Hippocampal formation (tissue), 2 donors: ENCODE data around the gene FIGNL1.

Source experiments
- DNase-seq, 2 donors: peaks; one replicate each; lab custom pipeline; 2025; lab: John Stamatoyannopoulos, UW

FIGNL1 gene

GRCh38 chr7:50427518-50427917, 22.6 kb downstream of the FIGNL1 start:
- no peak for DNase-seq

GRCh38 chr7:50426280-50427045, 23.7 kb downstream of the FIGNL1 start:
- DNase-seq: no peak

GRCh38 chr7:50425318-50425717, 24.8 kb downstream of the FIGNL1 start:
- DNase-seq: no peak

- no peak for DNase-seq
Measured at GRCh38 chr7:50423860-50424259, 26.3 kb downstream of the FIGNL1 start.

- no peak for DNase-seq
Measured at GRCh38 chr7:50422858-50423257, 27.3 kb downstream of the FIGNL1 start.

GRCh38 chr7:50421043-50421442, 29.1 kb downstream of the FIGNL1 start:
- DNase-seq: no peak

- DNase-seq: no peak
Measured at GRCh38 chr7:50418526-50419290, 31.4 kb downstream of the FIGNL1 start.

GRCh38 chr7:50418086-50418515, 32.0 kb downstream of the FIGNL1 start:
- peak; percentile 49 to 59 for DNase-seq

GRCh38 chr7:50416527-50417182, 33.5 kb downstream of the FIGNL1 start:
- DNase-seq: no peak

- no peak for DNase-seq
Measured at GRCh38 chr7:50415844-50416364, 34.2 kb downstream of the FIGNL1 start.

- no peak for DNase-seq
Measured at GRCh38 chr7:50413561-50413960, 36.6 kb downstream of the FIGNL1 start.

GRCh38 chr7:50412973-50413372, 37.2 kb downstream of the FIGNL1 start:
- no peak for DNase-seq

- DNase-seq: no peak
Measured at GRCh38 chr7:50411332-50411731, 38.8 kb downstream of the FIGNL1 start.

GRCh38 chr7:50409856-50410745, 40.0 kb downstream of the FIGNL1 start:
- DNase-seq: no peak

GRCh38 chr7:50406935-50407334, 43.2 kb downstream of the FIGNL1 start:
- no peak for DNase-seq

GRCh38 chr7:50405221-50405620, 44.9 kb downstream of the FIGNL1 start:
- DNase-seq: no peak

GRCh38 chr7:50404392-50404791, 45.8 kb downstream of the FIGNL1 start:
- DNase-seq: no peak

GRCh38 chr7:50400114-50400513, 50.0 kb downstream of the FIGNL1 start:
- no peak for DNase-seq

GRCh38 chr7:50399635-50400034, 50.5 kb downstream of the FIGNL1 start:
- no peak for DNase-seq

GRCh38 chr7:50399206-50399605, 50.9 kb downstream of the FIGNL1 start:
- DNase-seq: no peak

GRCh38 chr7:50397971-50398324, 52.2 kb downstream of the FIGNL1 start:
- DNase-seq: no peak
